Fibroblast of mammary gland (primary cell): ENCODE measurements around the gene RUFY2.
"Not testable (repeated sequence)": the region's sequence is repeated elsewhere in the genome, so short reads cannot be mapped to it uniquely, and the experiment has no call there.

Experiments used
- DNase-seq: peaks from one replicate; pipeline ENCODE4 v3.0.0-alpha.2; 2010; ENCODE audit warnings: low read depth
- H3K4me3 ChIP-seq: 2 replicates; pipeline ENCODE4 v1.5.1; 2011; ENCODE audit warnings: low read depth, mild to moderate bottlenecking, low read length, moderate library complexity; ENCODE audit not compliant: control insufficient read depth
- TF ChIP-seq, protein P1 (sequence below): conservative IDR thresholded peaks from 2 replicates; pipeline ENCODE4 v1.5.1; 2011; ENCODE audit warnings: low read depth, low read length, inconsistent platforms; ENCODE audit not compliant: control insufficient read depth, insufficient read depth

The RUFY2 gene

DNA sequence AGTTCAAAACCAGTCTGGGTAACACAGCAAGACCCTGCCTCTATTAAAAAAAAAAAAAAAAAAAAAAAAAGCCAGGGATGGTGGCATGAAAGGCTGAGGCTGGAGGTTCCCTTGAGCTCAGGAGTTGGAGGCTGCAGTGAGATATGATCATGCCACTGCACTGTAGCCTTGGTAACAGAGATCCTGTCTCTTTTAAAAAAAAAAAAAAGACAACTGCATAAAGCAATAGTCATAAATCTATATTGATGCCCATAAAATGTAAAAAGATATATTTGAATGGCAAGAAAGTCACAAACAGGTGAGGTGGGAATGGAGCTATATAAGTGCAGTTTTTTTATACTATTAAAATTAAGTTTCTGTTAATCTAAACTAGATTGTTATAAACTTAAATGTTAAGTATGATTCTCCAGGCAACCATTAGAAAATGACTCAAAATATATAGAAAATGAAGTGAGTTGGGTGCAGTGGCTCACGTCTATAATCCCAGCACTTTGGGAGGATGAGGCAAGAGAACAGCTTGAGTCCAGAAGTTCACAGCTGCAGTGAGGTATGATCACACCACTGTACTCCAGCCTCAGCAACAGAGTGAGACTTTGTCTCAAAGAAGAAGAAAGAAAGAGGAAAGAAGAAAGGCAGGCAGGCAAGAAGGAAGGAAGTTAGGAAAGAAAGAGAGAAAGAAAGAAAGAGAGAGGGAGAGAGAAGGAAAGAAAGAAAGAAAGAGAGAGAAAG, 88.6 kb downstream of the RUFY2 start:
- TF ChIP-seq, protein P1, sequence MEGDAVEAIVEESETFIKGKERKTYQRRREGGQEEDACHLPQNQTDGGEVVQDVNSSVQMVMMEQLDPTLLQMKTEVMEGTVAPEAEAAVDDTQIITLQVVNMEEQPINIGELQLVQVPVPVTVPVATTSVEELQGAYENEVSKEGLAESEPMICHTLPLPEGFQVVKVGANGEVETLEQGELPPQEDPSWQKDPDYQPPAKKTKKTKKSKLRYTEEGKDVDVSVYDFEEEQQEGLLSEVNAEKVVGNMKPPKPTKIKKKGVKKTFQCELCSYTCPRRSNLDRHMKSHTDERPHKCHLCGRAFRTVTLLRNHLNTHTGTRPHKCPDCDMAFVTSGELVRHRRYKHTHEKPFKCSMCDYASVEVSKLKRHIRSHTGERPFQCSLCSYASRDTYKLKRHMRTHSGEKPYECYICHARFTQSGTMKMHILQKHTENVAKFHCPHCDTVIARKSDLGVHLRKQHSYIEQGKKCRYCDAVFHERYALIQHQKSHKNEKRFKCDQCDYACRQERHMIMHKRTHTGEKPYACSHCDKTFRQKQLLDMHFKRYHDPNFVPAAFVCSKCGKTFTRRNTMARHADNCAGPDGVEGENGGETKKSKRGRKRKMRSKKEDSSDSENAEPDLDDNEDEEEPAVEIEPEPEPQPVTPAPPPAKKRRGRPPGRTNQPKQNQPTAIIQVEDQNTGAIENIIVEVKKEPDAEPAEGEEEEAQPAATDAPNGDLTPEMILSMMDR: no peak
- DNase-seq: no peak
- no peak overlapping the region for H3K4me3 ChIP-seq

DNA sequence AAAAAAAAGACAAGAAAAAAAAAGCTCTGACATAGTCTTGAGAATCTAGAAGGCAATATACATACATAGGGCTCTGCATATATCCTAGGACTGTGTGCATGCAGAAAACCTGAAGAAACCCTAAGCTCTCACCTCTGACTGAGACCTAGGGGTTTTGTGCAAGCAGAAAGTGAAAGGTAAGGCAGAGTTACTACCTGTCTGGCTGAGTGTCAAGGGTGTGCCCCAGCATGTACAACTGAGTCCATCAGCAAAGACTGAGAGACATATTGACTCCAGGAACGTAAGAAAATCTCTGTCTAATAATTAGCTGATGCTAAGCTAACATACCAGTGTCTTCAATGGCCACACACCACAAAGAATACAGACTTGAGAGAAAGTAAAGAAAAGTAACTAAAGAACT, 91.5 kb downstream of the RUFY2 start:
- TF ChIP-seq, protein P1: no peak
- DNase-seq: no peak
- no peak overlapping the region for H3K4me3 ChIP-seq

DNA sequence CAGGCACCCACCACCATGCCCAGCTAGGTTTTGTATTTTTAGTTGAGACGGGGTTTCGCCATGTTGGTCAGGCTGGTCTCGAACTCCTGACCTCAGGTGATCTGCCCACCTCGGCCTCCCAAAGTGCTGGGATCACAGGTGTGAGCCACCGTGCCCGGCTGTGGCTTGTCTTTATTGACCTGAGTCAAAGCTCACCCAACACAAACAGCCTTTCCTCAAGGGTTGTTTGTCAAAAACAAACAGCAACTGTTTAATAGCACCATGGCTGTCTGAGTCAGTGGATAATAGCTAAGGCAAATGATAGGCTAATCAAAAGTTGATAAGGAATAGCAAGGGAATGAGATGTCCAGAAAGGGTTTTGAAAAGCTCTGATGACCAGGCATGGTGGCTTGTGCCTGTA, 92.1 kb downstream of the RUFY2 start:
- DNase-seq, H3K4me3 ChIP-seq: not testable (repeated sequence)

DNA sequence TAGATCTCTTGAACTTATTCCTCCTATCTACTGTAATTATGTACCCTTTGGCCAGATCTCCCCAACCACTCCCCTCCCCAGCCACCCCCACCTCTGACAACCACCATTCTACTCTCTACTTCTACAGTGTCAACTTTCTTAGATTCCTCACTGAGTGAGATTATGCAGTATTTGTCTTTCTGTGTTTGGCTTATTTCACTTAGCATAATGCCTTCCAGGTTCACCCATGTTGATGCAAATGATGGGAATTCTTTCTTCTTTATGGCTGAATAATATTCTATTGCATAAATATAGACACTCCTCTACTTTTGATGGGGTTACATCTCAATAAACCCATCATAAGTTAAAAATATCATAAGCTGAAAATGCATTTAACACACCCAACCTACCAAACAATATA, 96.5 kb downstream of the RUFY2 start:
- DNase-seq: no peak
- H3K4me3 ChIP-seq: no peak overlapping the region
- TF ChIP-seq, protein P1: no peak

DNA sequence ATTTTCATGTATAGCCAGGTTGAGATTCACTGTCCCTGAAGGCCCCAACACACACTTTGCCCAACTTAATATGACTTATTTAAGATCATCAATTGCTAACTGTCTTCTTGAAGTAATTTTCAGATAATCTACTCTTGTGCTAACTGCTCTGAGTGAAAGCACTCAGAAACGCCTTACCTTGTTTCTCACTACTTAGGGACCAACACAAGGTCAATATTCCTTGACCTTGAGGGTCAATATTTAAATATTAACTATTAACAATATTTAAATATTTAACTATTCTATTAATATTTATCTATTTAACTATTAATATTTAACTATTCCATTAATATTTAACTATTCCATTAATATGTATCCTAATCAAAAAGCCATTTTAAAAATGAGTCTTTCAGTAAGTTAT, 101.2 kb downstream of the RUFY2 start:
- TF ChIP-seq, protein P1: no peak
- DNase-seq: no peak
- no peak overlapping the region for H3K4me3 ChIP-seq

DNA sequence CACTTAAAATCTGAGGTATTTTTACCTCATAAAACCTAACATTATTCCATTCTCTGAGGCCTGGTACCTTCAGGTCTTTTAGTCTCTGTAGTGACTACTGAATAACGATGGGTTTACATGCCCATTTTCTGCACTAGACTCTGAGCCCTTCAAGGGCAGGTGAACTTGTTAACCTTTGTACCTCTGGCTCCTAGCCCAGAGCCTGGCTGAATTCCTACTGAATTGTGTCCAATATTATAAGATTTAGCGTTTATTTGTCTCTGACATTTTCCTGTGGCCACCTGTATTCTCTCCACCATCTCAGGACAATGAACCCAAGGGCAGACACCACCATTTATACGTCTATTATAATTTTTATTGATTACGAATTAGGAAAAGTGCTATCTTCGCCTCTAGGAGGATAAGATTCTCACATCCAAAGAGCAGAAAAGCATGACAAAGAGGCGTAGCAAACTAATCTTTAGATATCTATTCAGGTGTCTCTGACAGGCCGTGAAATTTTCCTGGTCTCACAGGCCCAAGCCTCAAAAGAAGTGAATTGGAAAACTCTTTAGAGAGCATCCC, 103.1 kb downstream of the RUFY2 start:
- TF ChIP-seq, protein P1: no peak
- H3K4me3 ChIP-seq: no peak overlapping the region
- no peak for DNase-seq

DNA sequence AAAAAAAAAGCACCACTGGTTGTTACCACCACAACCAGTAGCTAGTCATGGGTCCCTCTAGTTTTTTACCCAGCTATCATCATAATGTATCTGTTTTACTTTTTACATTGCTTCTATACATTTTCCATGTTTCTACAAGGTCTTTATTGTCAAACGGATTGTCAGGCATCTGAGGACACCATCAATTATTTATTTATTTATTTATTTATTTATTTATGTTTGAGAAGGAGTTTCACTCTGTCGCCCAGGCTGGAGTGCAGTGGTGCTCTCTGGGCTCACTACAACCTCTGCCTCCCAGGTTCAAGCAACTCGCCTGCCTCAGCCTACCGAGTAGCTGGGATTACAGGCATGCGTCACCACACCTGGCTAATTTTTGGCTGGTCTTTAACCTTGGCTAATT, 104.2 kb downstream of the RUFY2 start:
- H3K4me3 ChIP-seq: no peak overlapping the region
- DNase-seq: no peak
- TF ChIP-seq, protein P1: no peak
